Muscle layer of duodenum (tissue), 2 donors: ENCODE data around the gene IRAG1.

ENCODE experiments used
- H3K27ac ChIP-seq: one replicate; pipeline ENCODE4 v1.7.0; 2013; ENCODE audit warnings: mild to moderate bottlenecking, low read length
- H3K27me3 ChIP-seq: one replicate; pipeline ENCODE4 v1.7.0; 2013; ENCODE audit warnings: low read depth, mild to moderate bottlenecking, control low read depth, low read length
- H3K36me3 ChIP-seq, 2 donors: one replicate each; pipeline ENCODE4 v1.7.0; 2013; ENCODE audit warnings: low read length in 2 of 2, control low read depth in 1 of 2, mild to moderate bottlenecking in 1 of 2; ENCODE audit not compliant: insufficient read depth in 2 of 2, control insufficient read depth in 1 of 2
- H3K4me1 ChIP-seq, 2 donors: one replicate each; pipeline ENCODE4 v1.7.0; 2013; ENCODE audit warnings: low read length in 2 of 2, mild to moderate bottlenecking in 2 of 2, control low read depth in 1 of 2, moderate library complexity in 1 of 2; ENCODE audit not compliant: insufficient read depth in 2 of 2, control insufficient read depth in 1 of 2
- H3K4me3 ChIP-seq, 2 donors: one replicate each; pipeline ENCODE4 v1.7.0; 2013; ENCODE audit warnings: low read length in 2 of 2, low read depth in 1 of 2, mild to moderate bottlenecking in 1 of 2
- H3K9me3 ChIP-seq, 2 donors: one replicate each; pipeline ENCODE4 v1.7.0; 2013; ENCODE audit warnings: low read length in 2 of 2, control low read depth in 1 of 2, mild to moderate bottlenecking in 1 of 2; ENCODE audit not compliant: control insufficient read depth in 1 of 2
- donor health status: healthy.

IRAG1 gene

DNA sequence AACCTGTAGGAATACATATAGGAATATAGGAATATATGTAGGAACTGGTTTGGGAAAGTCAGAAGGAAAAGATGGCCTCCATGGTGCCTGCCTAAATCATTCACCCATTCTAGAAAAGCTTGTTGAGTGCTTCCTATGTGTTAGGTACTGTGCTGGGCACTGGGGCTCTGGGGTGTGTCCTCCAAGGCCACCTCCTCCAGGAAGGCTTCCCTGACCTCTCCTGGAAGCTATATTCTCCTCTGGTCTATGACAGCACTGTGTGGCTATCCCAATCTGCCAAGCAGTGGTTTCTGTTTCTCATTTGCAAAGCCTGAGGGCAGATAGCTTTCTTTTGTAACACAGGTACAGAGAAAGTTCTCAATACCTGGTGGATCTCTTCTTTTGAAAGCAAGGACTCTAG lies 30.2 kb downstream of the IRAG1 start:
- Histone ChIP-seq H3K27me3 (no peaks in the 10 kb centered on the region), H3K4me1 (peaks cover 23 to 46% of the 10 kb centered on the region in 2 donors), H3K4me3 (no peak overlapping the region), H3K36me3 (no peaks in the 10 kb centered on the region), H3K27ac (peak overlapping the region; percentile 18), H3K9me3 (no peaks in the 10 kb centered on the region)

DNA sequence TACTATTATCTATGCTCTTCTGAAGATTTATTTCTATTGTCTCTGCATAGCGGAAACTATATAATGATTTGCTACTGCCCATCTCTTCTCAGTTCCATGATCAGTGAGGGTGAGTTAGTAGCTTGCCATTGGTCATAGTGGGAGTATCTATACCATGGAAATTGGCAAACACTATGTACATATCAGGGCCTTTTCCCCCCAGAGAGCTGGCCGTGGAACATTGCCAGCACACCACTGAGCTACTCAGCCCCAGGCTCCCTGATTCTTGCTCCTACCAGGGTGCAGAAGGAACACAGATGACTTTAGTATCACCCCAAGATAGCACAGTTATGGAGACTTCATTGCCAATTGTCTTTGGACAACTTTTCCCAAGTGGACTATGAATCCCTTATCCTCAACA lies 33.2 kb downstream of the IRAG1 start:
- Histone ChIP-seq H3K4me1 (peaks cover 46 to 47% of the 10 kb centered on the region in 2 donors), H3K4me3 (no peak overlapping the region), H3K27me3 (no peaks in the 10 kb centered on the region), H3K27ac (peak overlapping the region; percentile 82), H3K9me3 (no peaks in the 10 kb centered on the region), H3K36me3 (no peaks in the 10 kb centered on the region)

DNA sequence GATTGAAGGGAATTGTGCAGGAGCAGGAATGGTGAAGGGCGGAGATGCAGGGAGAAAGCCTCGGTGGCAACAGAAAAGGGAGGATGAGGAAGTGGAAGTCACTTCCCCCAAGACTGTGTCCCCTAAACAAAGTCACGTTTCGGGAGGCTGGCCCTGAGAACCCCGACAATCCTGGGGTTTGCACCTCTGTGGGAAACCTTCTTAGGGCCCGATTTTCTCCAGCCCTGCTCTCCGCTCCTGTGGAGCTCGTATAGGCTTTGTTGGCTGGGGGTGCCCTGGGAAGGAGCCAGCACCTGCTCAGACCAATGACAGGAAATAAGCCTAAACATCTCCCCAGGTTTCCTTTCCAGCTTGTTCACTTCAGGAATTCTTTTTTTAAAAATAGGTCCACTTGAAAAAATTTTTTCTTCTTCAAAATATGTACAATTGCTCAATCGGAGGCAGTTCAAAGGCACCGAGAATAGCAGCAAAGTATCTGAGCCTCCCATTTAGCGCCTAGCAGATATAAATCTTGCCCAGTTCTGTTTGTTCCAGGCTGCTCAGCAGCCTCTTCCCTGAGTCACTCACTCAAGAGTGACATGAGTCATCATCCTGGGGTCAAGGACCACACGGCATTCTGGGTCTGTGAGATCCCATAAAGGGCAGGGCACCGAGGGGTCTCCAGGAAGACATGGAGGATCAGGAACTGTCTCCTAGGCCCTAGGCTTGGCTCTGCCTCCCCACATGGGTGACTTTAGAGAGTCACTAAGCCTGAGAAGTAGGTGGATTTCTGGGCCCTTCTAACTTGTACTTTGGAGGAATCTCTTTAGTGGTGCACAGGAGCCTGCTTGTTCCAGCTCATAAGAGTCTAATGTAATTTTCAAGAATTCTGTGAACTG lies 34.0 kb downstream of the IRAG1 start:
- no peaks in the 10 kb centered on the region for H3K27me3 ChIP-seq
- H3K9me3 ChIP-seq: no peaks in the 10 kb centered on the region
- no peak overlapping the region for H3K4me3 ChIP-seq
- peak overlapping the region; percentile 82 for H3K27ac ChIP-seq
- peaks cover 46 to 52% of the 10 kb centered on the region in 2 donors for H3K4me1 ChIP-seq
- H3K36me3 ChIP-seq: no peaks in the 10 kb centered on the region

DNA sequence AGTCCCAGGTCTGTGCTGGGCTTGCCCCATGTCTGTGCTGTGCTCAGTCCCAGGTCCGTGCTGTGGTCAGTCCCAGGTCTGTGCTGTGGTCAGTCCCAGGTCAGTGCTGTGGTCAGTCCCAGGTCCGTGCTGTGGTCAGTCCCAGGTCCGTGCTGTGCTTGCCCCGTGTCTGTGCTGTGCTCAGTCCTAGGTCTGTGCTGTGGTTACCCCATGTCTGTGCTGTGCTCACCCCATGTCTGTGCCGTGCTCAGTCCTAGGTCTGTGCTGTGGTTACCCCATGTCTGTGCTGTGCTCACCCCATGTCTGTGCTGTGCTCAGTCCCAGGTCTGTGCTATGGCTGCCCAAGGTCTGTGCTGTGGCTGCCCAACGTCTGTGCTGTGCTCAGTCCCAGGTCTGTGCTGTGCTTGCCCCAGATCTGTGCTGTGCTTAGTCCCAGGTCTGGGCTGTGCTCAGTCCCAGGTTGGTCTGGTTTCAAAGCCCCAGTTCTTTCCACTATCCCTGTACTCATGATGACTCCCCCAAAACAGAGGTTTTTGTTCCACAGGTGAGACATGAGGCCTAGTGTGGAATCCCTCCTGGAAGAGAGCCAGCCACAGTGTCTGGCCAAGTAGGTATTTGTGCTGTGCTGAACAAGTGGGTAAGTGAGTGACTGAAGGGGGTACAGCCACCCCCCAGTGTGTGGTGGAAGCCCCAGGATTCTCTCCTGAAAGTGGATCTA lies 34.8 kb downstream of the IRAG1 start:
- Histone ChIP-seq H3K36me3 (no peaks in the 10 kb centered on the region), H3K27me3 (no peaks in the 10 kb centered on the region), H3K9me3 (no peaks in the 10 kb centered on the region), H3K4me3 (peak overlapping the region in 1 of 2 donors; percentile 36), H3K27ac (peak overlapping the region; percentile 82), H3K4me1 (peaks cover 51% of the 10 kb centered on the region in 2 donors)

DNA sequence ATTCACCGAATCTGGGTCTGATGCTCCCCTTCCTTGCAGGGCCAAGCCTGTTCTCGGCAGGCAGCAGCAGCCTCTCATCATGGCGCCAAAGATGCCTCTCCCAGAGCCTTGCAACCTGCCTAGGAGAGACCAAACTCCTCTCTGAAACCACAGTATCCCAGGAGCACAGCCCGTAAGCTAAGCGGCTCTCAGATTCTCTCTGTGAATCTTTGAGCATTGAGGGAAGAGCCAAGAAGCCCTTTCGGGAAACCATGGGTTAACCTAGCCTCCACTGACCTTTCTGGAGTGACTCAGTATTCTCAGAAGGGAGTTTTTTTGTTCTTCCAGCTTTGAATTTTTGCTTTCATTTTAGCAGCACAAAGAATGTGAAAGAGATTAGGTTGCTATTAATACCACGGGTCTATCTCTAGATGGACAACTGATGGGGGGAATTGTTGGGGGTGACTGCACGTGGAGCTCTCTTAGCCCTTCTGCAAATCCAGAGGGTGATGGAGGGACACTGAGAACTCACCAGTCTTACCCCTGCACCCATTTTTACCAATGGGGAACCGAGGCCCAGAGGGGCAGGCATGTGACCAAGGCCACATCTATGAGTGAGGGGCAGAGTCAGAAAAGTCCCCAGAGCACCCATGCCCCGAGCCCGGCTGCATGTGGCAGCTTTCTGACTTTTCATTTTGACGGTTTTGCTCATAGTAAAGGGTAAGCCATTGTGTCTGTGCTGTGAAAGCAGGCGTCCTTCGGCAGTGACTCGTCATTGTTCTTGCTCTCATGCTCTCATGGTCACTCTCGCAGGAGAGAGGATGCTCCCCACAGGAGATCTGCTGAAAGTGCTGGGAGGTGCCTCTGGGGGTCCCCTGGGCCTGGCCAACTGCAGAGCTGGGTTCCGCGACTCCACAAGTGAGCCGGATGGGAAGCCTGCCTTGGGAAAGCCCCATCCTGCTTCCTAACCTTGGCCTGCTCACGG lies 36.0 kb downstream of the IRAG1 start:
- Histone ChIP-seq H3K27ac (peak overlapping the region; percentile 82), H3K4me1 (peaks cover 52 to 57% of the 10 kb centered on the region in 2 donors), H3K4me3 (peak overlapping the region in 1 of 2 donors; percentile 36), H3K36me3 (no peaks in the 10 kb centered on the region), H3K9me3 (no peaks in the 10 kb centered on the region), H3K27me3 (no peaks in the 10 kb centered on the region)

DNA sequence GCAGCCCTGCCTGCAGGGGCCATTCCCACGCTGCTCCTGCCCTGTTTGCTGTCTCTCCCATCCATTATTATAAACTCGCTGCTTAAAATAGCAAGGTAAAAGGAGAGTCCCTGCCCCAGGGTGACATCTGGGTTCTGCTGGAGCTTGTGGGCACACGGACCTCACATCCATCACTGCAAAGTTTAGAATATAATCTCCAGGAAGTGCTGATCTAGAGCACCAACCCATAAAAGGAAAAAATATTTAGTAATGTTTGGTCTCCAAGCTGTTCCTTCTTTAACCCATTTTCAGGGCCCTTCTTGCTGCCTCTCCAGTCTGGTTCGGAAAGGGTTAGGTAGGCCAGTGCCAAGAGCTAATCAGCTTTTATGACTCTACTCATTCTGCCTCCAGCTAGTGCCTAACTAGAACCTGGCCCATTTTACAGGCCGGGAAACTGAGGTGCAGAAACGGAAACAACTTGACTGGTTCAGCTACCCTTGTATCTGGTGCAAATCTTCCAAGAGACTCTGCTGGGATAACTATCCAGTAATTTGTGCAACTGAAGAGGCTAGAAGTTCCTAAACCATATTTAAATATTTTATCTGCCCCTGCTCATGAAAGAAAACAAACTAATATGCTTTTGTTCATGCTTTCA lies 37.5 kb downstream of the IRAG1 start:
- Histone ChIP-seq H3K36me3 (no peaks in the 10 kb centered on the region), H3K4me3 (no peak overlapping the region), H3K27ac (peak overlapping the region; percentile 65), H3K9me3 (no peaks in the 10 kb centered on the region), H3K4me1 (peaks cover 52 to 68% of the 10 kb centered on the region in 2 donors), H3K27me3 (no peaks in the 10 kb centered on the region)

DNA sequence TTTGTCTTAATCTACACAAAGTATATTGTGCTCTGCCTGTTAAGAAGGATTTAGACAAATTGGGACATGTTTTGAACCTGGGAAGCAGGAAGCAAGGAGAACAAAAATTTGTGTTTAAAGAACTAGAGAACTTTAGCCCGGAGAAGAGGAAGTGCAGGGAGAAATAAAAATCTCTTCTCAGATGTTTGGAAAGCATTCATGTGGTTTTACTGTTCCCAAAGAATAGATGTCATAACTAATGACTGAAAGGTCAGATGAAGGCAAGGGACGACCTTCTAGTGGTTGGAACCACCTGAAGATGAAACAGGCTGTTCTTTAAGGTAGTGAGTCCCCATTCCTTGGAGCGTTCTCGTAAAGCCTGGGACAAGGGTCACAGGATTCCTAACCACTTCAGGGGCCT lies 38.3 kb downstream of the IRAG1 start:
- Histone ChIP-seq H3K4me1 (peaks cover 48 to 74% of the 10 kb centered on the region in 2 donors), H3K27me3 (no peaks in the 10 kb centered on the region), H3K27ac (peak overlapping the region; percentile 65), H3K36me3 (no peaks in the 10 kb centered on the region), H3K4me3 (no peak overlapping the region), H3K9me3 (no peaks in the 10 kb centered on the region)

DNA sequence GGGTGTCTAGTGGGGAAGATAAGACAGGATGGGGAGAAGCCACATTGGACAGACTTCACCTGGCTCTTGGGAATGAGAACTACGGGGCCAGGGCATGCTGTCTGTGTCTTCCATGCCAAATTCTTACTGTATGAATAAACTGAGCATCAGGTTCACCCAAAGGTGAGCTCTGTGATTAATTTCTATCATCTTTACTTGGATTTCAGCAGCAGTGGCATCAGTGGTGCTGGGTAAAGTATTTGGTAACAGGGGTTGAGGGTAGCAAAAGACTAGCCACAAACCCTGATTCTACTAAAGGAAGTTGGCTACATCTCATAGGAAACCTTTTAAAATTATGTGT lies 38.8 kb downstream of the IRAG1 start:
- Histone ChIP-seq H3K27ac (peak overlapping the region; percentile 65), H3K4me3 (no peak overlapping the region), H3K36me3 (no peaks in the 10 kb centered on the region), H3K9me3 (no peaks in the 10 kb centered on the region), H3K4me1 (peaks cover 44 to 74% of the 10 kb centered on the region in 2 donors), H3K27me3 (no peaks in the 10 kb centered on the region)

DNA sequence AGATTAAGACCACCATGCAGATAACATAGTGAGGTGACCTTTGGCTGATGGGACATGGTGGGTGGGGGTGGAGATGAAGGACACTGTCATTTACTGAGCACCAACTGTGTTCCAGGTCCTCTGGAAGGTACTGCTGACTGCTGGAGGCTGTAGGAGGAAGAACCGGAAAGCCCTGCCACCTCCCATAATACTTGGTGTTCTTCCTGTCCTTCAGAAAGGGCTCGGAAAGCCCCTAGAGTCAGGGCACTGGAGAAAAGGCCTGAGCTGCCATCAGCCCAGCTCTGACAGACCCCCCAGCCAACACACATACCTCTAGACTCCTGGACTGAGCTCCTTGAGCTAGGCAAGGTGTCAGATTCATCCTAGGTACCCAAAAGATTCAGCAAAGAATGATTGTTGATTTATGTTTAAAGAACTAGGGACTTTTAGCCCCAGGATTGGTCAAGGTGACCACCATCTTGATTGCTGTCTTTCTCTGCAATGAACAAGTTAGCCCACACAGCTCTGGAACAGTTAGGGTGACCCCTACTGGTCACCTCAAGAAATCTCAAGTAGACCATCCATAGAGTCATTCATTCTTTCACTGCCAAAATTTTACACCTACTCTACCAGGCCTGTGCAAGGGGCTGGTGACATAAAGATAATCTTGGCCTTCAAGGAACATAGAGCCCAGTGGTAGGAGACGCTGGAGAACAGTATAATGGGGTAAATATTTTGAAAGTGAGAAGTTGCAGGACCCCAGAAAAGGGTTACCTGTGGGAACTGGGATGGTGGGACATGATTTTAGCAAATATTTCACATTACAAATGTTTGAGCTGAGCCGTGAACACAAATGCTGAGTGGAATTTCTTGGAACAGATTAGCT lies 39.4 kb downstream of the IRAG1 start:
- Histone ChIP-seq H3K9me3 (no peaks in the 10 kb centered on the region), H3K27me3 (no peaks in the 10 kb centered on the region), H3K27ac (peak overlapping the region; percentile 65), H3K4me3 (no peak overlapping the region), H3K4me1 (peaks cover 38 to 73% of the 10 kb centered on the region in 2 donors), H3K36me3 (no peaks in the 10 kb centered on the region)

DNA sequence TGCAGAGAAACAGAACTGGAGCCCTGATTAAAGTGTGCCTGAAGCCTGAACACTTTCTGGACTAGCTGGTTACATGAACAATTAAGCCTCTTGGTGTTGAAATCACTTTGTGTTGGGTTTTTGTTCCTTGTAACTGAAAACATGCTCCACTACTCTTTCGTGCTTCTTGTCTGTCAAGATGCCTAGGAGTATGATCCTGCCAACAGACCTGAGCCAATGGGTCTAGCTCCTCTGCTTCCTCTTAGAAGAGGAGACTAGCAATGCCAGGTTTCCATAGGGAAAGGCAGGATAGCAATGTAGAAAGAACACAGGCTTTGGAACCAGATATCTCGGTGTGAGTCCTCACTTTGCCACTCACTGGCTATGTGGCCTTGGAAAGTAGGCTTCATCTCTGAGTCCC lies 40.3 kb downstream of the IRAG1 start:
- peak overlapping the region; percentile 17 for H3K27ac ChIP-seq
- peaks cover 5 to 6% of the 10 kb centered on the region in 2 donors for H3K36me3 ChIP-seq
- H3K4me3 ChIP-seq: no peak overlapping the region
- H3K27me3 ChIP-seq: no peaks in the 10 kb centered on the region
- no peaks in the 10 kb centered on the region for H3K9me3 ChIP-seq
- H3K4me1 ChIP-seq: peaks cover 28 to 64% of the 10 kb centered on the region in 2 donors
